GM18858 (cell line): Measurements from ENCODE around the gene PRDM13.
"Not testable (repeated sequence)": the region's sequence is repeated elsewhere in the genome, so short reads cannot be mapped to it uniquely, and the experiment has no call there.

Source experiments
- ATAC-seq: cut with Tn5 transposase; IDR thresholded peaks from one replicate; pipeline ENCODE4 v1.9.1; 2021; ENCODE audit not compliant: unreplicated experiment

The PRDM13 gene

DNA sequence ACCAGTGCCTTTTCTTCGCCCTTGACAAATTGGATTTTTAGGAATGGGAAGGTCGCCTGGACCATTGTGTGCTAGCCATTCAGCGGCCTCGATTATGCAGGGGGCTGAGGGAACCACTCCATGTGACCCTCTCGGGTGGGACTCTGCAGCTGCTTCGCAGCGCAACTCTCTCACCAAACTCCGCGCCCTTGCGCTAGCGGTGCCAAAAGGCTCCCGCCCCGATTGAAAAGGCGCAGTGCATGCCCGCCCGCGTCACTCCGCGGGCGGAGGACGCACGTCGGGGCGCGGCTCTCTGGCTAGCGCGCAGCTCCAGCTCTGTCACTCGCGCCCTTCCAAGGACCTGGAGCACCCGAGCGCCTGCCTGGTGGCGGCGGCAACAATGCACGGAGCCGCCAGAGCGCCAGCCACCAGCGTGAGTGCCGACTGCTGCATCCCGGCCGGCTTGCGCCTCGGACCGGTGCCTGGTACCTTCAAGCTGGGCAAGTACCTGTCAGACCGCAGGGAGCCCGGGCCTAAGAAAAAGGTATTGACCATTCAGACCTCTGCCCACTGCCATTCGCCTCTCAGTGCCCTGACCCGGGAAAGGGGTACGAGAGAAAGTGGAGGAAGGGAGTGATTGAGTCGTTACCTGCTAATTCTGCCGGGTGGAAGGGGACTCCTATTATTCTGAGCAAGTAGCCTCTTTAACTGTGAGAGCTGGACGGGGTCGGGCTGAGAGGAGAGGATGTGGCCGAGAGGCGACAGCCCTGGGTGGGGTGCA lies at the start of gene PRDM13:
TSS of gene PRDM13 (plus strand) at position 178 of the 760 bp plus-strand sequence. CDS start at position 380, 202 bp downstream.
- ATAC-seq = no peak

DNA sequence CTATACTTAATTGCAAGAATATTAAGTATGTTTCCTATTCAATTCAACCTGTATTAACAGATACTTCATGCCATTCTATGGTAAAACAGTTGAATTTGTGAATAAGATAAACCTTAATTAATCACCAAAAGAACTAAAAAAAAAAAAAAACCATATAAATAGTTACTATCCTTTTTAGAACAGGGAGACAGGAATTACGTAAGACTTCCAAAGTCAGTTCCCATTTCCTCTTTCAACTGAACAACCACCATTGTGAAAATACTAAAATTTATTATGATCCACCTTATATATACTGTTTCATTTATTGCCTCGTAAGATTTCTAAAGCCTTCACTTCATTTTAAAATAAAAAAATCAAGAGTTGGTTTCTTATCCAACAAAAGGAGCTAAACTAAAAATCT lies 47.6 kb upstream of the PRDM13 start:
- no peak for ATAC-seq

DNA sequence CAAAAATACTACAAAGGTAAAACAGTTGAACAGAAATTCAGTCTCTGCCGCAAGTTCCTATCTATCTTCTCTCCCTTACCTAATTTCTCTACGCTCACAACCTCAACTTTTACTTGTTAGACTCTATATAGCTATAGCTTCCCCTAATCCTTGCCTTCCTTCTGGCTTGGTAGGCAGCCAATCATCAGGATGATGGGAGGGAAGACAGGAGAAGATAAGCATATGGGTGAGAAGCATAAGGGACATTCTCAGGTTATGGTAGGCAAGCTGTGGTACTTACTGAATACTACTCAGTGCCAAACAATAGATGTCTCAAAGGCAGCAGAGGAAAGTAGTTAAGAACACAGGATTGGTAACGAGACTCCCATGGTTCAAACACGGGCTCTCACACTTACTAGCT lies 46.0 kb upstream of the PRDM13 start:
- ATAC-seq = no peak

DNA sequence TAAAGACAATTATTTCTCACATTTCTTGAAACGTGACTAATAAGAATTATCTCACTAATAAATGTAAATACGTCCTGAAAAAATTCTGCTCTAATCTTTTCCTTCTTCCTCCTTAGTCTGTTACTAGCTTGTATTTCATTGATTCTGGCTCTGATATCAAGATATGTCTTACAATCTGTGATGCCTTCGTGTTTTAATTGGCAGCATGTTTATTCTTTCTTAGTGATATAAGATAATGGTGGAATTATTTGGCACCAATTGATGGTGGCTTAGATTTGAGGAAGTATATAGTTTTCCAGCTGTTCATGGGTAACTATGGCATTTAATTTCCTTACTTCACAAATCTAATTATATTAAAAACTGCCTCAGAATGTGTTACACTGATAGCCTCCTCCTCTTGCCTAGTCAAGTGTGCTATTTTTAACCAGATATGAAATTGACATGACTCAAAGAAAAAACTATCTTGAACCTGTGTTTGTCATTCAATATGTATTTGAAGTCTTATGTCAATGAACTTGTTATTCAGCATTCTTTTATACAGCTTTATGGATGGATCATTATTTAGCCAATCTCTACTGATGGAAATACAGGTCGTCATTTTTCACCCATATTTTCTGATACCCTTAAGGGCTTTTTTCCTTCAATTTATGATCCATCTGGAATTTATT lies 43.4 kb upstream of the PRDM13 start:
- ATAC-seq = no peak

DNA sequence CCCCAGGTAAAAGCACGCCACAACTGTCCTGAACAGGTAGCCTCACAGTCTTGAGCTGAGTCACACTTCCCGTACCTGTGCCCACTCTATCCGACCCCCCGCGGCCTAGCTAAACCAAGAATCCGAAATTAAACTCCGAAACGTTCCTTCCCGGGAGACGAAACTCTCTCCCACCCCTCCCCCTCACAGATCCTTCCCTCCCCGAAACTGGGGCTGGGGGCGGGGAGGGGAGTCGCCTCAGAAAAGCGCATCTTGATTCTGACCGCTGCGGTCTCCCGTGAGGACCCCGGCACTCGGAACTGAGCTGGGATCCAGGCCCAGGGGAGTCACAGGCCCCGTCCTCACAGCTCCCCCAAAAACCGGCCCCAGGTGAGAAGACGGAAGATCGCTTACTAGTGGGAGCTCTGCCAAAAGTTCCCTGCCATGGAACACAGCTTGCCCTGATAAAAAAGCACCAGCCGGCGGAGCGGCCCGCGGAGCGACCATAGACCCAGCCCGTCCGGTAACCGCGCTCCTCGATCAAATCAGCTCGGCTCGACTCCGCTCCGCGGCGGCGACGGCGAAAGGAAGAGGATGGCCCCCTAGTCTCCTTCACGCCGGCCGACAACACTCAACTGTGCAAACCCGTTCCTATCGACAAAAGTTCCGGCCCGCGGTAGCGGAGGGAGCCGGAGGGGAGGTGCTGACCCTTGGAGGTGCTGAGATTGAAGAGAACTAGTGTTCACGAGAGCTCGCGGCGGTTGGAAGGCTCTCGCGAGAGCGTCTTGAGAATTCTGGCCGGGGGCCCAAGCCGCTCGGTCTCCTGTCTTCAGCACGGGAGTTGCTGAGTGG lies 38.3 kb upstream of the PRDM13 start, which contains the start of gene CCNC:
TSS of gene CCNC (minus strand) at position 558 of the 831 bp plus-strand sequence. CDS start at position 425, 133 bp downstream.
- peak; percentile 96 for ATAC-seq

DNA sequence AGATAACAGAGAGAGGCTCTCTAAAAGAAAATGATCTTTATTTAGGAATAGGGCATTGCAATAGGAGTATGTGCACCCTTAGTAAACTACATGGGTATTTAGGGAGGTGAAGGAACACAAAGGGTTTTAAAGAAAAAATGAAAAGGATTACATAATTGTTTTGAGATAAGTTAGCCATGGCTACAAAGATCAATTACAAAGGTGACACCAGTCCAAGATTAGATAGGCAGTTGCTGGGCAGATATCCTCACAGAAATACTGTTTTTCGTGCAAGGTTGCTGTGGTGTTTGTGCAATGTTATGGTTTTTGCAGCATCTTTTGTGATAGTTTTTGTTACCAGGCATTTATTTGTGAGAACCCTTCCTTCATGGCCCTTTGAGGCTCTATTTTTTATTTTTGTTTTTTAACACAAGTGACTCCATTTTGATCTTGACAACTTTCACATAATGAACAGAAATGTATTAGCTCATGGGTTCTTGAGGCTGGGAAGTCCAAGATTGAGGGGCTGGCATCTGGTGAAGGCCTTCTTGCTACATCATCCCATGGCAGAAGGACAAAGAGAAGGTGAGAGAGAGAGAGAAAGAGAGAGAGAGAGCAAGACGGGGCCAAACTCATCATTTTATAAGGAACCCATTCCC lies 32.5 kb upstream of the PRDM13 start:
- ATAC-seq = no peak

DNA sequence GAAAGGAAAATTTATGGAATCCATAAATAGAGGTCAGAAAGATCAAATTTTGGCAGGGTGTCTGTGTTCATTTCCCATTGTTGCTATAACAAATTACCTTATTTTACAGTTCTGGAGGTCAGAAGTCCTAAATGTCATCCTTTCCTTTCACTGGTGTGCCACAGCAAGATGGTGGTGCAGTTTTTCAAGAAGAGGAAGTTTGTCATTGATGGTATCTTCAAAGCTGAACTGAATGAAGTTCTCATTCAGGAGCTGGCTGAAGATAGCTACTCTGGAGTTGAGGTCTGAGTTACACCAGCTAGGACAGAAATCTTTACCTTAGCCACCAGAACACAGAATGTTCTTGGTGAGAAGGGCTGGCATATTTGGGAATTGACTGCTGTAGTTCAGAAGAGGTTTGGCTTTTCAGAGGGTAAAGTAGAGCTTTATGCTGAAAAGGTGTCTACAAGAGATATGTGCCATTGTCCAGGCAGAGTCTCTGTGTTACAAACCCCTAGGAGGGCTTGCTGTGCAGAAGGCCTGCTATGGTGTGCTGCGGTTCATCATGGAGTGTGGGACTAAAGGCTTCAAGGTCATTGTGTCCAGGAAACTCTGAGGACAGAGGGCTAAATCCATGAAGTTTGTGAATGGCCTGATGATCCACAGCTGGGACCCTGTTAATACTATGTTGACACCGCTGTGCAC lies 30.9 kb upstream of the PRDM13 start:
- ATAC-seq = no peak

DNA sequence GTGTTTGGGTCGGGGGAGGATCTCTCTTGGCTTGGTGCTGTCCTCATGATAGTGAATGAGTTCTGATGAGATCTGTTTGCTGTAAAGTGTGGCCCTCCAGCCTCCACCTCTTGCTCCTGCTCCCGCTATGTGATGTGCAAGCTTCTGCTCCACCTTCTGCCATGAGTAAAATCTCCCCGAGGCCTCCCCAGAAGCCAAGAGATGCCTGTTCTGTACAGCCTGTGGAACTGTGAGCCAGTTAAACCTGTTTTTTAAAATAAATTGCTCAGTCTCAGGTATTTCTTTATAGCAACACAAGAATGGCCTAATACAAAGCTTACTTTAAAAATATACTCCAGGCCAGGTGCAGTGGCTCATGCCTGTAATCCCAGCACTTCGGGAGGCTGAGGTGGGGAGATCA lies 26.9 kb upstream of the PRDM13 start:
- ATAC-seq = no peak

DNA sequence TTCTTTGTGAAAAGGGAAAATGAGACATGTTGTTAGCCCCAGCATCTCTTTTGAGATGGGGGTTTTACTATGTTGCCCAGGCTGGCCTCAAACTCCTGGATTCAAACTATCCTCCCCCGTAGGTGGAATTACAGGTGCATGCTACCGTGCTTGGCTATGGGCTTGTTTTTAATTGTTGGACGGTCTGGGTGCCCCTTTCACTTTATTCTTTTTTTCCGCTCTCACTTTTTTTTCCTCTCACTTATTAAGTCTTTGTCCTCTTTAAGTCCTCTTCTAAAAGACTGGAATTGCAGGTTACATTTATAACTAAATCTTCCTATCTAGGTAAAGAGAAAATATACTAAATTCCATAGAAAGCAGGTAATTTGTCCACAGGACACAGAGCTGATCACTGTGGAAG lies 18.8 kb upstream of the PRDM13 start:
- ATAC-seq = no peak

DNA sequence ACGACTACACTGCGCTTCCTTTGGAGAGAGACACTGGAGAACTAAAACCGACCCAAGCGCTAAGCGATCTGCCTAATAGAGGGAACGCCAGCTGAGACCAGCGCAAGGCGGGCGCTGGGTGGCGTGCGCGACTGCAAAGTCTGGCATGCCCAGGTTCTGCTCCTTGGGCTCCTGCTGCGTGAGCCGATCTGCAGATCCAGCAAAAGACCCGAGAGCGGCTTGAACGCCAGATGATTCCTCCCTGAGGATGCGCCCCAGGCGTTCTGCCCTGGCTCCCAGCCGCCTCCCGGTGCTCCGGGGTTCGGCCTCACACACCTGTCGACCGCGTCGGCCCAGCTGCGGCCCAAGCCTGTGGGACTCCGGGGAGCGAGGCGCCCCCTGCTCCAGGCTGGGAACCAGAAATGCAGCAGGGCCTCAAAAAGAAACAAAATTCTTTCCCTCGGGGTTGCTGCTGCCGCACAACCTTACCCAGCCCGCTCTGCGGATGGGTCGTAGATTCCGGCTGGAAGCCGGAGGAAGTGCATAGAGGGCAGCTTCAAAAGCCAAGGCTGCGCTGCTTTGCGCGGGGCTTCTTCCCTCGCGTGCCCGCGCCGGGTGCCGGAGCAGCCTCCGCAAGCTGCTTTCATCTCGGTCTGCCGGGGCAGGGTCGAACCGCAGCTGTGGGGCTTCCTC lies 17.9 kb upstream of the PRDM13 start:
- peak; percentile 96 for ATAC-seq

DNA sequence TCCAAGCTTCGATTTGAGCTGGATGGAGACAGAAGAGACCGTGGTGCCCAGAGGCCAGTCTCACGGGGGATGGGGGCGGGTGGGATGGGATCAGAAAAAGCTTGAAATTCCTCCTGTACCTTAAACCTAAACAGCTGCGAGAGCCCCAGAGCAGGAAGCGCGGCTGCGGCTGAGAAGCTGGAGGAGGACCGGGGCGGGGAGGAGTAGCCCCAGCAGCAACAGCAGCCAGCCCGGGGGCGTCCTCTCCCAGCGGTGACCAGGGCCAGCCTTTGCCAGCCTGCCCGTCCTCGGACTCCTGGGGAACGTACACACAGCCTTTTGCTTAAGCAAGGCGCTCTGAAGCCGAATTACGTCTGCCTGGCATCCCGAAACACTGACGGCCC lies 17.4 kb upstream of the PRDM13 start:
- peak; percentile 5 for ATAC-seq

DNA sequence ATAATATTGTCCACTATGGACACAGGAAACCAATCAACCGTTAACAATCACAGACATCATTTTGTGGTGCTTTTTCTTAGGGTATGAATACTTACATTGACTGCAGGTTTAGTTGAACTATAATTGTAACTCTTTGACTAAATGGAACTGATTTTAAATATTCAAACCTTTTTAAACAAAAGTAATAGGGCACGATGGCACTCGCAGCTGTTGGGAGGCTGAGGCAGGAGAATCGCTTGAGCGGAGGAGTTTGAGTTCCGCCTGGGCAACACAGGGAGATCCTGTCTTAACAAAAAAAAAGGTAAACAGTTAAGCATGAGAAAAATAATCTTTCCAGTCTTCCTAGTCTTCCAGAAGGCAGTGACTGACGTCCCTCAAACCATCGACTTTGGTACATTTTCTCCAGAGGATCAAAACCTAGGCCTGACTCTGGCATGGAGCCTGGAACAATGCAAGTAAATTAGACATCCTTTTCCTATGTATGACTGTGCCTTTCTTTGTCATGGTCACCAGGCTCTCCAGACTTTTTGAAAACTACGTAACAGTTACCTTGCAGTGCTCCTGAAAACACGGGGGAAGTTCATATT lies 16.6 kb upstream of the PRDM13 start:
- no peak for ATAC-seq

DNA sequence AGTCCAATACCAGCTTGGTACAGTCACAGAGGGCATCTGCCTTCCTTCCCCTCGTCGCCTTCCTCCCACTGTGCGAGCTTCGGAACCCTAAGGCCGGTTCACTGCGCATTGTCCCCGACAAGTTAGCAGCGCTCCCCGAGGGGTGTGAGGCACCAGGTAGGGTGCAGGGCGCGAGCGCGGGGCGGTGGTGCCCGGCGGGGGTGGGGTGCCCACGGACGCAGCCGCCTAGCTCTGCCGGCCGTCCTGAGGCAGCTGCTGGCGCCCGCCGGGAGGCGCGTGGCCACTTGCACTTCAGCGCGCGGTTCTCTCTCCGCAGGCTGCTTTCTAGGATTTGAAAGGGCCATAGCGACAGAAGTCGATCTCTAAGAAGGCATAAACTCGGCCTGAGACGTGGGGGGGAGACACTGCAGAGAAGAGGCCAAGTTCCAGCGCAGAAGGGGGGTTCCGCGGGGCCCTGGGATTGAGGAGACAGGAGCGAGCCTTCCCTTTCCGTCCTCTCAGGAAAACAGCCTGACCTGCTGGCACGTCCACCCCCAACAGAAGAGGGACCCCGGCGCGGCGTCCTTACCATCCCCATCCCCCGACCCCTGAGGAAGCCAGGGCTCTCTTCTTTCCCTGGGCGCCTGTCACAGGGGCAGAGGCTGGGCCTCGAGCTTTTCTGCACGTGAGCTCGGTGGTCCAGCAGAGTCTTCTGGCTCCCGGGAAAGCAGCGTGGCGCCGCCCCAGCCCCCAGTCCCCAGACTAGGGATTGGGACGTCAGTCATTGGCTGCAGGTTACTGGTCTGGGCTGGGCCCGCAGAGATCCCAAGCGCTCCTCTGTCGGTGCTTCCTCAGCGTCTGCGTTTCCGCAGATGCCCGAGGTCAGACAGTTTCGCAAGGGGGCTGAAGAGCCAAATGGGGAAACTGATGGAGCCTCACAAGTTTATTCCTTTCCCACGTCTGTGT lies 15.6 kb upstream of the PRDM13 start:
- no peak for ATAC-seq

DNA sequence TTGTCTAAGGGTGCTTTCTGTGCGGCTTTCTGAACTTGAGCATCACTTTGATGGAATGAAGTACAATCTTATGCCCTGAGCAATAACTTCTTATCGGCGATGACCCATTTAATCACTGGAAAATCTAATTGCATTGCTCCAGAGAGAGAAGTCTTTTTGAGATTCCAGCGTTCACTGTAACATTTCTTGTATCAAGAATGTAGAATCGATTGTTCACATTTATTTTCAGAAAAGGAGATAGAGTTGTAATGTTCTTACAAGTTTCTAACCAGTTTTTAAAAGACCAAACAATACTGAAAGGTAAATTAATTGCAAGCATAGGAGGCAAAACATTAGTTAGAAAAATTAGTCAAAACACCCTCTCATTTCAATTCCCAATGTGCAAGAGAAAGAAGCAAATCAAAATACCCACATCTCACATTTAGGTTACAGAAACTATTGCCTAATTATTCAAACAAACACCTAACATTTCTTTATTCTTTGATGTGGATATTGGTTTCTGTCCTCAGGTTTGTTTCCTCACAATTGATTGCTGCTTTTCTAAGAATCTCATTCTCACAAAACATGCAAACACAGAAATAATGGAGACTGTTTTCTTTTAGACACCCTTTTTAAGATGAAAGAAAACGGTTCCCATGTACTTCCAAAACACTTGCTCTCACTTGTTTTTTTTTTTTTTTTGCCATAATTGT lies 14.8 kb upstream of the PRDM13 start:
- ATAC-seq = no peak

DNA sequence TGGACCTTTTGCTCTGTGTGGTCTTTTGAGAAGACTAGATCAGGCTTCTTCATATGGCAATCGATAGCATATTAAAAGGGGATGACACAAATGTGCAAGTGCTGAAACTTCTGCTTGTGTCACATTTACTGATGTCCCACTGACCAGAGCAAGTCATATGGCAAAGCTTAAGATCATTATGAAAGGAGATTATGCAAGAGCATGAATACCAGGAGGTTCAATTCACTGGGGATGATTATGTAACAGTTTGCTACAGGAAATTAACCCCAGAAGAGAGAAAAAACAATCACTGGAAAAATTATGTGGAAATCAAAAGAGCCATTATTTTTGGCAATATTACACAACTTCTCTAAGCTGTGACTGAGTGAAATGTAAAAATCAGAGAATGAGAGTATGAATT lies 13.7 kb upstream of the PRDM13 start:
- no peak for ATAC-seq

DNA sequence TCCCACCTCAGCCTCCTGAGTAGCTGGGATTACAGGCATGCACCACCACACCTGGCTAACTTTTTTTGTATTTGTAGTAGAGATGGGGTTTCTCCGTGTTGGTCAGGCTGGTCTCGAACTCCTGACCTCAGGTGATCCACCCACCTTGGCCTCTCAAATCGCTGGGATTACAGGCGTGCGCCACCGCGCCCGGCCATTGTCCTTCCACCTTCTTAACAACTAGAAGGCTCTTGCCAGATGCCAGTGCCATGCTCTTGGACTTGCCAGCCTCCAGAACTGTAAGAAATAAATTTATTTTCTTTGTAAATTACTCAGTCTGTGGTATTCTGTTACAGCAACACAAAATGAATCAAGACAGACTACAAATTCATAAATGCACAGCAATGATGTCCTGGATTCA lies 11.9 kb upstream of the PRDM13 start:
- not testable (repeated sequence) for ATAC-seq

DNA sequence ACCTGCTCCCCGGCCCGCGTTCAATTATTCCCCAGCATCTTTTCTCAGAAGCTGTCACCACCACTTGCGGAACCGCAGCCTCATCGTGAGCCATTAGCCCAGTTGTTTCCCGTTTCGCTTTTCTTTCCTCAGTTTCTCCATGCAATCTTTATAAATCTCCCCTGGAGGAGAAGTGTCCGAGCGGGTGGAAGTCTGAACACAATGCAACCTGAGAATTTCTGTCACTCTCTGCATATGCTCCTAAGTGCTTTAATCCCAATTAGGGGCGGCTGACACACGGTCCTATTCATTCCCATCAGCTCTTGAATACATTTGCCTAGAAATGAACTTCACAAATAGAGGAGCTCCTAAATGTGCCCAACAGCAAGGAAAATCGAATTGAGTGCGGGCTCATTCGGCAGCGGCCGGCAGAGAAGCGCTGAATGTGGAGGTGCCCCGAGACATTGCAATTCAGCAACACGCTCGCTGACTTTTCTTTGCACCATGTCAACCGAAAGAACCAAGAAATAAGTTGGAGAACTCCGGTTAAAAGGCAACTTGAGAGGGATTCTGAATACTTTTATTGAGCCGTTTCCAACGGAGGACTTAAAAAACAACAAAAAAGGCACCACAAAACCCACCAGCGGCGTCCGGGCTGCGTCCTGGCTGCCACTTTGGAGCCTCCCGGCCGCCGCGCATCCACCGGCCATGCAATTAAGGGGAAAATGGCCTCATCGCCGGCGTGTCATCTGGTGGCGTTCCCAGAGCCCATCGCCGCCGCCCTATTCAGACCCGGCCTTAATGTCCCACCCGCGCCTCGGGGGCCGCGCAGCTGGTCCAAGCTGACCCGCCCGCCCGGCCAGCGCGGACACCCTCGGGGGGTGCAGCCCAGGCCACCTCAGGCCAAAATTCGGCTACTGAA lies 3.9 kb upstream of the PRDM13 start:
- ATAC-seq = no peak
